Inflammatory macrophage (primary cell): ENCODE measurements around the gene CCKAR.

ENCODE experiments used
- DNase-seq, 2 donors: peaks; one replicate each; pipeline ENCODE4 v3.0.0-alpha.2; 2020 to 2022

The CCKAR gene

GRCh38 chr4:26489101-26489985, 941 bp downstream of the CCKAR start:
- DNase-seq: no peak

- DNase-seq: no peak
Observed at GRCh38 chr4:26485684-26486083, 4.6 kb downstream of the CCKAR start.

GRCh38 chr4:26484516-26484915, 5.8 kb downstream of the CCKAR start:
- no peak for DNase-seq

- DNase-seq: no peak
Observed at GRCh38 chr4:26484032-26484515, 6.2 kb downstream of the CCKAR start.

- no peak for DNase-seq
Observed at GRCh38 chr4:26482508-26483462, 7.5 kb downstream of the CCKAR start.

GRCh38 chr4:26478330-26478729, 12.0 kb downstream of the CCKAR start:
- DNase-seq: no peak

GRCh38 chr4:26476545-26476944, 13.7 kb downstream of the CCKAR start:
- DNase-seq: no peak

GRCh38 chr4:26475716-26476115, 14.6 kb downstream of the CCKAR start:
- no peak for DNase-seq

- no peak for DNase-seq
Observed at GRCh38 chr4:26474551-26474950, 15.7 kb downstream of the CCKAR start.

GRCh38 chr4:26473893-26474292, 16.4 kb downstream of the CCKAR start:
- DNase-seq: no peak

- DNase-seq: no peak
Observed at GRCh38 chr4:26471890-26472289, 18.4 kb downstream of the CCKAR start.

GRCh38 chr4:26468977-26469376, 21.3 kb downstream of the CCKAR start:
- no peak for DNase-seq

- no peak for DNase-seq
Observed at GRCh38 chr4:26468283-26468949, 21.9 kb downstream of the CCKAR start.

GRCh38 chr4:26467724-26468123, 22.6 kb downstream of the CCKAR start:
- DNase-seq: no peak

- no peak for DNase-seq
Observed at GRCh38 chr4:26466578-26467270, 23.6 kb downstream of the CCKAR start.

- DNase-seq: no peak
Observed at GRCh38 chr4:26464420-26465095, 25.7 kb downstream of the CCKAR start.

- no peak for DNase-seq
Observed at GRCh38 chr4:26463386-26463785, 26.9 kb downstream of the CCKAR start.

- no peak for DNase-seq
Observed at GRCh38 chr4:26462874-26463273, 27.4 kb downstream of the CCKAR start.

GRCh38 chr4:26459756-26460530, 30.3 kb downstream of the CCKAR start:
- no peak for DNase-seq

- peak; percentile 30 to 46 for DNase-seq
Observed at GRCh38 chr4:26459054-26459755, 31.1 kb downstream of the CCKAR start.
